GM11168 (cell line): ENCODE data around the gene POC1A.
"Not testable (repeated sequence)": the region's sequence is repeated elsewhere in the genome, so short reads cannot be mapped to it uniquely, and the experiment has no call there.

ENCODE experiments used
- in situ Hi-C: fragments of 300-500 bp; cut with MboI; formaldehyde crosslinking; loops from one replicate; pipeline ENCODE4 v1.12.0; 2022; ENCODE audit warnings: low sequenced_read_pairs; ENCODE audit not compliant: unreplicated experiment

Gene POC1A

DNA sequence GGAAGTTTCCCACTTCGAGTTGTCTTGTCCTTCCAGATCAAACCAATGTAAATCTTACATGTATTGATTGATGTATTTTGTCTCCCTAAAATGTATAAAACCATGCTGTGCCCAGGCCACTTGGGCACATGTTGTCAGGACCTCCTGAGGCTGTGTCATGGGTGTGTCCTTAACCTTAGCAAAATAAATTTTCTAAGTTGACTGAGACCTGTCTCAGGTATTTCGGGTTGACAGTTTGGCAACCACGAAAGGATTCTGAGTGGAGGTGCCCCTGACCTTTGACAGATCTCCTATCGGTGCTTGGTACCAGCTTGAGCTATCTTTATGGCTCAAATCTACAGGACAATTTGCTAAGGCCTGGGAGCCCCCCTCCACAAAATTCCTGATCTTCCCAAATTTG lies 1.7 kb upstream of the POC1A start:
- in situ Hi-C loops = no loop called here

DNA sequence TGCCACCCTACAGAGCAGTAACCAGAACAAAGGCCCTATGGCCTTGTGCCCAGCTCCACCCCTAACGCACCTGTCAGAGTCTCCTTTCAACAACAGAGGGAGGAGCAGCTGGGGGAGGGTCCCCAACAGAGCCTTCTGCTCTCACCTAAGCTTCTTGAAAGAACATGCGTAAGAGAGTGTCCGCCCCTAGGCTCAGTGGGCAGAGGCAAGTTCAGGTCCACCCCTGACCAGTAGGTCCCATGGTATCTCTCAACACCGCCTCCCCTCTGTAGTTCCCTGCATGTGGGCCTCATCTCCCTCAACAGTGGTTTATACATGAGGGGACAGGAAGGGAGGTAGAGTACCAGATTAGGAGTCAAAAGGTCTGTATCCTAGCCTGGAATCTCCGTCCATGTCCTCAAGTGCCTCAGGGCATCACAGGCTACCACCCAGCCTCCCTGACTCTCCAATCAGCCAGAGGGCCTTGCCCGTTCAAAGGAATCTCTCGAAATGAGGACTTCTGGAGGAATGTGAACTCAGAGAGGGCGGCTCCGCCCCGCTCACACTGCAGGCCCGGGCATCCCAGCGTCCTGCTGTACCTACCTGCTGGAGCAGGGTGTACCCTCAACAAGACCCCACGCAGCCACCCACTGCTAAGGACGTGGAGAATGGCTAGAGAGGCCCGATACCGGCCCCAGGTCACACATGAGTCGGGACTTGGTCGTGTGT lies 680 bp downstream of the POC1A start:
- in situ Hi-C loops = no loop called here

GRCh38 chr3:52151991-52152390 lies 2.2 kb downstream of the POC1A start:
- in situ Hi-C loops = not testable (repeated sequence)

GRCh38 chr3:52150860-52151259 lies 3.4 kb downstream of the POC1A start:
- in situ Hi-C loops = no loop called here

GRCh38 chr3:52150357-52150756 lies 3.9 kb downstream of the POC1A start:
- in situ Hi-C loops = no loop called here

- in situ Hi-C loops = no loop called here
Observed at GRCh38 chr3:52149726-52150125, 4.5 kb downstream of the POC1A start.

DNA sequence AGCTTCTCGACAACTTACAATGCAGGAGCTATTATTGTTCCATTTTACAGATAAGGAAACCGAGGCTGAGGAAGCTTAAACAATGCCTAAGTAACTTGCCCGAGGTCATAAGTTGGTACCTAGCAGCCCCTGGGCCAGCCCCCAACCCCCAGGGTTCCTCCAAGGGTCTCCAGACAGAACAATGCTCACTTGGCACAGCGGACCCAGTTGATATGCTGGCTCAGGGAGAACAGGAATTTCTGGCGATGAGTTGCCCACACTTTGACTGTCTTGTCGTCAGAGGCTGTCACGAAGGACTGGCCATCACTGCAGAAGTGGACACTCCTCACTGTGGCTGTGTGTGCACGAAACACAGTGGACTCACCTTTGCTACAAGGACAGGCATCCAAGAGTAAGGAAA lies 5.2 kb downstream of the POC1A start:
- in situ Hi-C loops = no loop called here

- in situ Hi-C loops = no loop called here
Observed at GRCh38 chr3:52147804-52148203, 6.4 kb downstream of the POC1A start.

DNA sequence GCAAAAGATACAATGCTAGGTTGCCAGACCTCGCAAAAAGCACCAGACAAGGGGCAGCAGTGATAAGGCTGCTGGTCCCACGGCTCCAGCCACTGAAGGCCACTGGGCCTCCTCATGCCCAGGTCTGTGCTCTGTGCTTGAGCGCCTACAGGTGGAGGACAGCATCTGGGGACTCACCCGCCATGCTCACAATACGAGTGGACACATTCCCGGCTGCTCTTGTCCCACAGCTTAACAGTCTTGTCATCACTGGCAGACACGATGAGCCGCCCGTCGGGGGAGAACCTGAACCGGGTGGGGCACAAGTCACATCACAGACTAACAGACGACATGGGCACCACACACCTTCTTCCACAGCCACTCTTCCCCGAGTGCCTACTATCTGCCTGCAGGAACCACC lies 7.4 kb downstream of the POC1A start:
- in situ Hi-C loops = no loop called here

DNA sequence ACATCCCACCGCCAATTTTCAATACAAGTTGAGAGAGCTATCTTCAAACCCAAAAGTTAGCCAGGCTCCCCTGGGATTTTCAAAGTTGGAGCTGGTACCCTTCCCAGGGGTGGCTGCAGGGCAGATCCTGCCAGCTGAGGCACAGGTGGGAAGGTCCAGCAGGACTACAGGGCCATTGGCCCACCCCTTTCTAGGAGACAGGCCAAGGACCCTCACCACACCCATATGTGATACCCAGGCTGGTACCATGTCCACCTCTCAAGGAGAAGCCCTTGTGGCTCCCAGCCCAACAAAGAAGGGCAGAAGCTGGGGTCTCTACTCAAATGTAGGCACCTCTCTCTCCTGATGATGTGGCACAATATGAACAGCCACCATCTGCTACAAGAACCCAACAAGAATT lies 8.0 kb downstream of the POC1A start:
- in situ Hi-C loops = no loop called here

GRCh38 chr3:52145736-52146110 lies 8.5 kb downstream of the POC1A start:
- in situ Hi-C loops = no loop called here

DNA sequence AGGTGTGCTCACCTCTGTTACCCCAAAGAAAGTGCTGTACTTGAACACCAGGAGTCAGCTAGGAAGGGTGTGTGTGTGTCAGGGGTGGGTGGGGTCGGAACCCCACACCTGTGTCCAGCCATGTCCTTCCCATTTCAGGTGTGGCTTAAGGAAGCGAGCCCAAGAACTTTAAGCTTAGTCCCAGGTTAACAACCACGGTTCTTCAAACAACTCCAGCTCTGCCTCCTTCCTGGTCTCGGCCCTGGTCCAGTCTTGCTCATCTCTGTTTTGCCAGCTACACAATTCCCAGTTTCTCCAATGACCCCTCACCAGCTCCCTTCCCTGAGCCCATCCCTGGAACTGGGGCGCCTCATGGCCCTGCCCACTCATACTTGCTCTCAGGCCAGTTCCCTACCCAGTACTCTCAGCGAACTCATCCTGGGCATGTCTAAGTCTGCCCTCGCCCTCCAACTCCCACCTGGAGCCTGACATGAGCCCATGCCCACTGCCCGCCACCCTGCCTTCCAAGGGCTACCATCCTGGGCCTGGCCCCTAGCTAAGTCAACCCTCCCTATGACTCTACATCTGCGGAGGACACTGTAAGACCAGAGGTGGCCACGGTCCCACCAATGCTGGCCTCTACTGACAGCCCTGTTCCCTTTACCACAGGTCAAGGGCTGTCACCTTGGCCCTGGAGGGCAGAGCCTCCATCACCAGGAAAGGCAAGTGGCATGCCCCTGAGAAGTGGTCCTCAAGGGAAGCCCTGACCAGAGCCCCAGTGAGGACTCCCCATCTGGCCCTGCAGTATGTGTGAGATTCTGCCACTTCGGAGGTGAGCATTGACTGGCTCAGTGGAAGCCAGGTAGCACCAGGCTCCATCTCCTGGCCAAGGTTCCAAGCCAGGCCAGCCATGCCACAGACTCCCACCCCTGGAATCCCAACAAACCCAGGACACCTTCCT lies 9.2 kb downstream of the POC1A start:
- in situ Hi-C loops = loop anchor here (5.0 kb wide), 1 partner anchor 143 kb away; no protein-coding TSS in a partner anchor

DNA sequence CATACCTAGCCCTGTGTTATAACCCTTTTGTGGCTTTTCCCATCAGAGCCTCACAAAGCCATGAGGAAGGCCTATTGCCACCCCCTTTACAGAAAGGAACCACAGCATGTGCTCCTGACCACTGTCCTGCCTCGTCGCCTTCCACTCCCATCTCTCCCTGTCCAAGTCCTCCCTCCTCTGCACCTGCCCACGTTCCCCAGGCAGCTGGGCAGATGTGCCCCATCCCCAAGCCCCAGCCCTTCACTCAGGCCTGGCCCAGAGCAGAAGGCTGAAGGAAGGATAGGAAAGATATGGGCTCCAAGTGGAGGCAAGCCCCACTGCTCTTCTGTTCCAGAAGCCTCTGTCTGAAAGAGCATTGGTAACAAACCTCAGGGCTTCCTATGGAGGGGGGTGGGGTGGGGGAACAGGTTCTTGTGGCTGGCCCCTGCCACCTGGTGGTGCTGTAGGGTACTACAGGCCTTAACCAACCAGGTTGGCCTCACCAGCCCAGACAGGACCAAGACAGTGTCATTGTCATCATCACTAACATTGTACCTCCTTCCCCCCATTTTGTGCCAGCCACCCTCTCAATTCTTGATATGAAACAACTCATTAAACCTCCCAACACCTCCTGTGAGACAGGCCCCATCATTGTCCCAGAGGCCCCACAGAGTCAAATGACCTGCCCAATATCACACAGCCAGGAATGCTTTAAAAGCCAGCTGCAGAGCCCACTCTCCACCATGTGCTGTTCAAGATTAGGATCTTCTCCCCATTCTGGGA lies 10.0 kb downstream of the POC1A start:
- in situ Hi-C loops = loop anchor here (5.0 kb wide), 1 partner anchor 142 kb away; no protein-coding TSS in a partner anchor

GRCh38 chr3:52143616-52144015 lies 10.6 kb downstream of the POC1A start:
- in situ Hi-C loops = loop anchor here (5.0 kb wide), 1 partner anchor 141 kb away; no protein-coding TSS in a partner anchor

GRCh38 chr3:52143156-52143555 lies 11.1 kb downstream of the POC1A start:
- in situ Hi-C loops = loop anchor here (5.0 kb wide), 1 partner anchor 141 kb away; no protein-coding TSS in a partner anchor

GRCh38 chr3:52141751-52142150 lies 12.5 kb downstream of the POC1A start:
- in situ Hi-C loops = loop anchor here (5.0 kb wide), 1 partner anchor 139 kb away; no protein-coding TSS in a partner anchor

DNA sequence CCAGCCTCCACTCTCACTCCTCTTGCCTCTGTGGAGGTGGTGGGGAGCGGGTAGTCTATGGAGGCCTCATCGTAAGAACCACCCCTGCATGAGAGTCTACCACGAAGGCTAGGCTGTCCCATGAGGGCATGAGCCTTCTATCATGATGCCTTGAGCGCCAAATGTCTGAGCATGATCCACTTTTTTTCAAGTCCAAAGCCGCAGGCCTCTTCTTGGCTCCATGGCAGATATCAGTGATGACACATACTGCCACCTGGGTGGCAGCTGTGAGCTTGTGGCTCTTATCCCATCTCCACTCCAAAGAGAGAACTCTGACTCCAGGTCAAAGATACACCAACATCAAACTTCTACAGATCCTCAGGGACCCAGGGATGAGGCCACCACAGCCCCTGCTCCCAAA lies 13.5 kb downstream of the POC1A start:
- in situ Hi-C loops = loop anchor here (5.0 kb wide), 1 partner anchor 138 kb away; no protein-coding TSS in a partner anchor

- in situ Hi-C loops = loop anchor here (5.0 kb wide), 1 partner anchor 138 kb away; no protein-coding TSS in a partner anchor
Observed at GRCh38 chr3:52140000-52140399, 14.2 kb downstream of the POC1A start.

- in situ Hi-C loops = no loop called here
Observed at GRCh38 chr3:52137311-52137710, 16.9 kb downstream of the POC1A start.

GRCh38 chr3:52136513-52136912 lies 17.7 kb downstream of the POC1A start:
- in situ Hi-C loops = no loop called here
